ENCODE data around the gene ZNF638.

ZNF638 gene

DNA sequence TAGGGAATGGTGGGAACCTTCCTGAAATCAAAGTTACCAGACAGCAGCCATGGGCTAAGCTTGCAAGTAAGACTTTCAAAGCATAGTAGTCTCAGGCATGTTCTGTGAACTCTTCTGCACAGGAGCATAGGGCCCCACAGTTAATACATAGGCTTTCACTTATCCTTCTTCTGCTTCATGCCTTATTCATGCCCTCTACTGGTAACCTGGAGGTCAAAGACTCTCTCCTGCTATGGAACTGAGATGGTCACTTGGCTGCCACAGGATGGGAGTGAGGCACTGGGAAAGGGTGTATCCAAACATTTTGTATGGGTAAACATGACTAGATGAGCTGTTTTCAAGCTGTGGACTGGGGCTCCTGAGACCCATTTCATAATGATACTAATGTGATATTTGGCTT is 49.1 kb upstream of the ZNF638 start:
- TF ChIP-seq ZNF350 (tag by site-specific recombination; IDR thresholded peaks at IDR 0.05) (no peak), ZNF76 (tag by site-specific recombination; IDR thresholded peaks at IDR 0.05; ENCODE audit: borderline replicate concordance, low read depth) (no peak), ZNF585B (tag by site-specific recombination; IDR thresholded peaks at IDR 0.05) (no peak), ZNF654 (tag by site-specific recombination; IDR thresholded peaks at IDR 0.05; ENCODE audit: low read depth) (no peak; the same call in 1 of the 2 replicates), ZNF223 (tag by site-specific recombination; IDR thresholded peaks at IDR 0.05) (no peak), ZNF121 (tag by site-specific recombination; IDR thresholded peaks at IDR 0.05) (no peak), FEZF1 (tag by site-specific recombination; IDR thresholded peaks at IDR 0.05) (peak; percentile 79)
- TF ChIP-seq, protein P1, sequence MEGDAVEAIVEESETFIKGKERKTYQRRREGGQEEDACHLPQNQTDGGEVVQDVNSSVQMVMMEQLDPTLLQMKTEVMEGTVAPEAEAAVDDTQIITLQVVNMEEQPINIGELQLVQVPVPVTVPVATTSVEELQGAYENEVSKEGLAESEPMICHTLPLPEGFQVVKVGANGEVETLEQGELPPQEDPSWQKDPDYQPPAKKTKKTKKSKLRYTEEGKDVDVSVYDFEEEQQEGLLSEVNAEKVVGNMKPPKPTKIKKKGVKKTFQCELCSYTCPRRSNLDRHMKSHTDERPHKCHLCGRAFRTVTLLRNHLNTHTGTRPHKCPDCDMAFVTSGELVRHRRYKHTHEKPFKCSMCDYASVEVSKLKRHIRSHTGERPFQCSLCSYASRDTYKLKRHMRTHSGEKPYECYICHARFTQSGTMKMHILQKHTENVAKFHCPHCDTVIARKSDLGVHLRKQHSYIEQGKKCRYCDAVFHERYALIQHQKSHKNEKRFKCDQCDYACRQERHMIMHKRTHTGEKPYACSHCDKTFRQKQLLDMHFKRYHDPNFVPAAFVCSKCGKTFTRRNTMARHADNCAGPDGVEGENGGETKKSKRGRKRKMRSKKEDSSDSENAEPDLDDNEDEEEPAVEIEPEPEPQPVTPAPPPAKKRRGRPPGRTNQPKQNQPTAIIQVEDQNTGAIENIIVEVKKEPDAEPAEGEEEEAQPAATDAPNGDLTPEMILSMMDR (tag by site-specific recombination; IDR thresholded peaks at IDR 0.05) = 0 out of 2 replicates have a peak, but pooled peaks have one; percentile 54
- Histone ChIP-seq H3K4me3 (ENCODE audit: low read depth, low read length) (no peak overlapping the region), H3K9me3 (ENCODE audit: control insufficient read depth, insufficient read depth, low read depth, low read length) (no peaks in the 10 kb centered on the region), H3K36me3 (ENCODE audit: control insufficient read depth in 2 of 2, insufficient read depth in 1 of 2, low read length in 2 of 2) (no peaks in the 10 kb centered on the region), H3K27ac (ENCODE audit: extremely low read depth, low read depth, low read length) (no peak overlapping the region), H3K4me1 (ENCODE audit: control insufficient read depth, insufficient read depth, low read length) (peaks cover 10% of the 10 kb centered on the region)
- ChIA-PET CTCF (interaction anchor here (0.7 to 3.2 kb wide), 4 partner anchors 17 to 58 kb away, joined by 3 to 26 read pairs (median 8); partner anchors contain the start of gene ZNF638), POLR2A (interaction anchor here (0.6 kb wide), 1 partner anchor 258 kb away, joined by 3 read pairs; no protein-coding TSS in a partner anchor)

DNA sequence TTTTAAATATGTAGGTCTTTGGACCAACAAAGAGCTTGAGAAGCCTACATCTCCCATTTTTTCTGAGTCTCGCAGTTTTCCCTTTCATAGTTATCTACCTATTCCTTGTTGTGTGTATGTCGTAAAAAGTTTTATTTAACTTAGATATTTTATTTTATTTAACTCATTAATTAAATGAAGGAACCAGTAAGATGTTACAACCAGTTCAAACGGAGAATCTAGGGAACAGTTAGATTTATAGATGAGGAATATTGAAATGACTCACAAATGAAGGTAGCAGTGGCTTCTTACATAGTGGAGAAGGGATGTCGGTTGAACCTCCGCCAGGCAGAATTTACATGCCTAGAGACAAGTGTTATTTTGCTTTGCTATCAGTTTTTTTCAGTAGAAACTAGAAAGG is 48.5 kb upstream of the ZNF638 start:
- CTCF ChIA-PET = interaction anchor here (1.0 to 3.2 kb wide), 3 partner anchors 16 to 59 kb away, joined by 3 to 26 read pairs (median 12); partner anchors contain the start of gene ZNF638
- Histone ChIP-seq H3K36me3 (ENCODE audit: control insufficient read depth in 2 of 2, insufficient read depth in 1 of 2, low read length in 2 of 2) (no peaks in the 10 kb centered on the region), H3K4me3 (ENCODE audit: low read depth, low read length) (no peak overlapping the region), H3K9me3 (ENCODE audit: control insufficient read depth, insufficient read depth, low read depth, low read length) (no peaks in the 10 kb centered on the region), H3K4me1 (ENCODE audit: control insufficient read depth, insufficient read depth, low read length) (peaks cover 10% of the 10 kb centered on the region), H3K27ac (ENCODE audit: extremely low read depth, low read depth, low read length) (no peak overlapping the region)
- TF ChIP-seq ZNF48 (tag by site-specific recombination; IDR thresholded peaks at IDR 0.05) (no peak), ZNF510 (tag by site-specific recombination; IDR thresholded peaks at IDR 0.05; ENCODE audit: insufficient replicate concordance) (peak; percentile 97), ZNF350 (tag by site-specific recombination; IDR thresholded peaks at IDR 0.05) (no peak), KLF8 (tag by site-specific recombination; IDR thresholded peaks at IDR 0.05) (no peak)
- POLR2A ChIA-PET = no interaction called here

DNA sequence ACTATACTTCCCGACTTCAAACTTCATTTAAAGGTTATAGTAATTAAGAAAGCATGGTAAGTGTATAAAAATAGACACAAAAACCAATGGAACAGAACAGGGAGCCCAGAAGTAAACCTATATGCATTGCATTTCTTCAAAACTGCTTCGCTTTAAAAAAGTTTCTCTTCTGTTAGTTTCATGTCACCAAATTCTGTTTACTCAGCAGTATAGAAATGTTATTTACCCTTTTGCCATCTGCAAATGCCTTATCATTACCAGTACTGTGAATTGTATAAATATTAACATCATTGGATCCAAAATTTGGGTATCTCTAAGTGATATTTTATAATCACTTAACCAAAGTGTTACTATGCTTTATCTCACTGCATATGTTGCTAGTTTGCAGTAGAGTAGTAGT is 45.9 kb upstream of the ZNF638 start:
- no peak for TF ChIP-seq ZNF544 (tag by site-specific recombination; IDR thresholded peaks at IDR 0.05)
- no peak for TF ChIP-seq ZNF626 (tag by site-specific recombination; IDR thresholded peaks at IDR 0.05)
- no peak for TF ChIP-seq ZNF335 (tag by site-specific recombination; conservative IDR thresholded peaks at IDR 0.05)
- TF ChIP-seq ZNF843 (tag by site-specific recombination; IDR thresholded peaks at IDR 0.05) = no peak
- TF ChIP-seq, protein P2, sequence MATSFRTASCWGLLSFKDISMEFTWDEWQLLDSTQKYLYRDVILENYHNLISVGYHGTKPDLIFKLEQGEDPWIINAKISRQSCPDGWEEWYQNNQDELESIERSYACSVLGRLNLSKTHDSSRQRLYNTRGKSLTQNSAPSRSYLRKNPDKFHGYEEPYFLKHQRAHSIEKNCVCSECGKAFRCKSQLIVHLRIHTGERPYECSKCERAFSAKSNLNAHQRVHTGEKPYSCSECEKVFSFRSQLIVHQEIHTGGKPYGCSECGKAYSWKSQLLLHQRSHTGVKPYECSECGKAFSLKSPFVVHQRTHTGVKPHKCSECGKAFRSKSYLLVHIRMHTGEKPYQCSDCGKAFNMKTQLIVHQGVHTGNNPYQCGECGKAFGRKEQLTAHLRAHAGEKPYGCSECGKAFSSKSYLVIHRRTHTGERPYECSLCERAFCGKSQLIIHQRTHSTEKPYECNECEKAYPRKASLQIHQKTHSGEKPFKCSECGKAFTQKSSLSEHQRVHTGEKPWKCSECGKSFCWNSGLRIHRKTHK (tag by site-specific recombination; IDR thresholded peaks at IDR 0.05) = no peak
- H3K36me3 ChIP-seq (ENCODE audit: control insufficient read depth in 2 of 2, insufficient read depth in 1 of 2, low read length in 2 of 2) = no peaks in the 10 kb centered on the region
- ChIA-PET POLR2A (no interaction called here), CTCF (interaction anchor here (0.9 to 2.4 kb wide), 2 partner anchors 9 to 13 kb away, joined by 4 to 6 read pairs; no protein-coding TSS in a partner anchor)
- peaks cover 3% of the 10 kb centered on the region for H3K4me1 ChIP-seq (ENCODE audit: control insufficient read depth, insufficient read depth, low read length)
- no peak overlapping the region for H3K4me3 ChIP-seq (ENCODE audit: low read depth, low read length)
- H3K9me3 ChIP-seq (ENCODE audit: control insufficient read depth, insufficient read depth, low read depth, low read length) = no peaks in the 10 kb centered on the region
- H3K27ac ChIP-seq (ENCODE audit: extremely low read depth, low read depth, low read length) = no peak overlapping the region
